ENCODE results near the gene PIGL.

DNA sequence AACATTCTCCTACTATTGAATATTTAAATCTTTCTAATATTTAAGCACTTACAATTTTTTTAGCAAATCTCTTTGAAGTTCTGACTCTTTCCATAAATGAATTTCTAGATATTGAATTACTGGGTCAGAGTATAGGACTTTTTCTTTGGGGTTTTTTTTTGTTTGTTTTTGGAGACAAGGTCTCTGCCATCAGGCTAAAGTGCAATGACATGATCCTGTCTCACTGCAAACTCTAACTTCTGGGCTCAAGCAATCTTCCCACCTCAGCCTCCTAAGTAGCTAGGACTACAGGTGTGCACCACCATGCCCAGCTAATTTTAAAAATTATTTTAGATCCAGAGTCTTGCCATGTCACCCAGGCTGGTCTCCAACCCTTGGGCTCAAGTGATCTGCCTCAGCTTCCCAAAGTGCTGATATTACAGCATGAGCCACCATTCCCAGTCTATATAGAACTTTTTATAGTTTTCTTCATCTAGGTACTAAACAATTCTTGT lies 24.9 kb downstream of the PIGL start:
- TF ChIP-seq EZH2 (IDR thresholded peaks at IDR 0.05; ENCODE audit: borderline replicate concordance, low read length), result no peak
- TF ChIP-seq, protein P1, sequence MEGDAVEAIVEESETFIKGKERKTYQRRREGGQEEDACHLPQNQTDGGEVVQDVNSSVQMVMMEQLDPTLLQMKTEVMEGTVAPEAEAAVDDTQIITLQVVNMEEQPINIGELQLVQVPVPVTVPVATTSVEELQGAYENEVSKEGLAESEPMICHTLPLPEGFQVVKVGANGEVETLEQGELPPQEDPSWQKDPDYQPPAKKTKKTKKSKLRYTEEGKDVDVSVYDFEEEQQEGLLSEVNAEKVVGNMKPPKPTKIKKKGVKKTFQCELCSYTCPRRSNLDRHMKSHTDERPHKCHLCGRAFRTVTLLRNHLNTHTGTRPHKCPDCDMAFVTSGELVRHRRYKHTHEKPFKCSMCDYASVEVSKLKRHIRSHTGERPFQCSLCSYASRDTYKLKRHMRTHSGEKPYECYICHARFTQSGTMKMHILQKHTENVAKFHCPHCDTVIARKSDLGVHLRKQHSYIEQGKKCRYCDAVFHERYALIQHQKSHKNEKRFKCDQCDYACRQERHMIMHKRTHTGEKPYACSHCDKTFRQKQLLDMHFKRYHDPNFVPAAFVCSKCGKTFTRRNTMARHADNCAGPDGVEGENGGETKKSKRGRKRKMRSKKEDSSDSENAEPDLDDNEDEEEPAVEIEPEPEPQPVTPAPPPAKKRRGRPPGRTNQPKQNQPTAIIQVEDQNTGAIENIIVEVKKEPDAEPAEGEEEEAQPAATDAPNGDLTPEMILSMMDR (IDR thresholded peaks at IDR 0.05; ENCODE audit: low read length), result no peak
